ENCODE measurements around the gene SGMS1.
A peak's percentile ranks its signal among the peaks of the same experiment; 100 is the strongest.

Gene SGMS1

GRCh38 chr10:50624413-50624865 is 683 bp upstream of the SGMS1 start:
- H3K27ac ChIP-seq: peak overlapping the region; percentile 98
- ChIA-PET POLR2A (ENCODE audit: low non-redundant PET) (no interaction called here), CTCF (no interaction called here)
- peak; percentile 91 for DNase-seq (ENCODE audit: low spot score)
- no peak for TF ChIP-seq CTCF (conservative IDR thresholded peaks at IDR 0.05; ENCODE audit: low read depth)

- ChIA-PET POLR2A (ENCODE audit: low non-redundant PET) (interaction anchor here (1.1 kb wide), 1 partner anchor 18 kb away, joined by 4 read pairs; no protein-coding TSS in a partner anchor), CTCF (interaction anchor here (0.6 to 0.7 kb wide), 2 partner anchors 126 to 348 kb away, joined by 3 read pairs; no protein-coding TSS in a partner anchor)
- TF ChIP-seq CTCF (conservative IDR thresholded peaks at IDR 0.05; ENCODE audit: low read depth): no peak
- peak overlapping the region; percentile 98 for H3K27ac ChIP-seq
- peak; percentile 44 for DNase-seq (ENCODE audit: low spot score)
Observed at GRCh38 chr10:50622706-50623662, 772 bp downstream of the SGMS1 start.

GRCh38 chr10:50621968-50622705 is 1.6 kb downstream of the SGMS1 start:
- TF ChIP-seq CTCF (conservative IDR thresholded peaks at IDR 0.05; ENCODE audit: low read depth): no peak
- ChIA-PET POLR2A (ENCODE audit: low non-redundant PET) (interaction anchor here (1.1 kb wide), 1 partner anchor 17 kb away, joined by 4 read pairs; no protein-coding TSS in a partner anchor), CTCF (interaction anchor here (0.6 to 1.1 kb wide), 4 partner anchors 32 to 348 kb away, joined by 3 read pairs; no protein-coding TSS in a partner anchor)
- peak overlapping the region; percentile 98 for H3K27ac ChIP-seq
- peak; percentile 90 for DNase-seq (ENCODE audit: low spot score)

GRCh38 chr10:50620899-50621298 is 2.9 kb downstream of the SGMS1 start:
- CTCF ChIA-PET: no interaction called here
- no peak for DNase-seq (ENCODE audit: low spot score)
- 0 out of 2 replicates have a peak overlapping the region, but pooled peaks have one; percentile 24 for H3K27ac ChIP-seq
- no peak for TF ChIP-seq CTCF (conservative IDR thresholded peaks at IDR 0.05; ENCODE audit: low read depth)
- POLR2A ChIA-PET (ENCODE audit: low non-redundant PET): no interaction called here

- ChIA-PET CTCF (no interaction called here), POLR2A (ENCODE audit: low non-redundant PET) (no interaction called here)
- H3K27ac ChIP-seq: no peak overlapping the region
- TF ChIP-seq CTCF (conservative IDR thresholded peaks at IDR 0.05; ENCODE audit: low read depth): no peak
- no peak for DNase-seq (ENCODE audit: low spot score)
Observed at GRCh38 chr10:50619882-50620281, 3.9 kb downstream of the SGMS1 start.

- CTCF ChIA-PET: interaction anchor here (0.5 kb wide), 1 partner anchor 154 kb away, joined by 4 read pairs; no protein-coding TSS in a partner anchor
- DNase-seq (ENCODE audit: low spot score): no peak
- peak overlapping the region; percentile 31; the same call in 1 of the 2 replicates for H3K27ac ChIP-seq
- POLR2A ChIA-PET (ENCODE audit: low non-redundant PET): no interaction called here
- no peak for TF ChIP-seq CTCF (conservative IDR thresholded peaks at IDR 0.05; ENCODE audit: low read depth)
Observed at GRCh38 chr10:50619166-50619565, 4.6 kb downstream of the SGMS1 start.
